ENCODE measurements around the gene NXPH2. TPM values are rescaled to one million over a fixed set of nuclear protein-coding genes. Genes with fewer than 3 reads are reported as not detected.
A peak's percentile ranks its signal among the peaks of the same experiment; 100 is the strongest.

NXPH2 gene
- total and polyA plus RNA-seq, 9 donors = 8.3 to 18.5 (median 11.1) TPM

- H3K4me3 ChIP-seq (ENCODE audit: low read length) = no peak overlapping the region
- WGBS (ENCODE audit: insufficient coverage) = 55% methylated on average over 2 of the region's 5 CpGs
- no peak for DNase-seq
- H3K27ac ChIP-seq (ENCODE audit: low read length) = no peak overlapping the region
- peaks cover 3% of the 10 kb centered on the region for H3K36me3 ChIP-seq (ENCODE audit: control insufficient read depth, insufficient read depth, low read length)
- H3K4me1 ChIP-seq (ENCODE audit: control insufficient read depth, insufficient read depth, low read length) = peaks cover 8% of the 10 kb centered on the region
- no peaks in the 10 kb centered on the region for H3K9me3 ChIP-seq (replicated peaks; ENCODE audit: control insufficient read depth, low read depth, low read length)
- H3K27me3 ChIP-seq (ENCODE audit: control insufficient read depth, insufficient read depth, low read length) = no peaks in the 10 kb centered on the region
Observed at GRCh38 chr2:138713504-138713903, 66.7 kb downstream of the NXPH2 start.

- Histone ChIP-seq H3K36me3 (ENCODE audit: control insufficient read depth, insufficient read depth, low read length) (peaks cover 3% of the 10 kb centered on the region), H3K9me3 (replicated peaks; ENCODE audit: control insufficient read depth, low read depth, low read length) (no peaks in the 10 kb centered on the region), H3K27me3 (ENCODE audit: control insufficient read depth, insufficient read depth, low read length) (no peaks in the 10 kb centered on the region), H3K4me1 (ENCODE audit: control insufficient read depth, insufficient read depth, low read length) (peaks cover 8% of the 10 kb centered on the region), H3K27ac (ENCODE audit: low read length) (no peak overlapping the region), H3K4me3 (ENCODE audit: low read length) (no peak overlapping the region)
- DNase-seq = no peak
- 75% methylated on average over 3 of the region's 5 CpGs for WGBS (ENCODE audit: insufficient coverage)
Observed at GRCh38 chr2:138713069-138713496, 67.1 kb downstream of the NXPH2 start.

DNA sequence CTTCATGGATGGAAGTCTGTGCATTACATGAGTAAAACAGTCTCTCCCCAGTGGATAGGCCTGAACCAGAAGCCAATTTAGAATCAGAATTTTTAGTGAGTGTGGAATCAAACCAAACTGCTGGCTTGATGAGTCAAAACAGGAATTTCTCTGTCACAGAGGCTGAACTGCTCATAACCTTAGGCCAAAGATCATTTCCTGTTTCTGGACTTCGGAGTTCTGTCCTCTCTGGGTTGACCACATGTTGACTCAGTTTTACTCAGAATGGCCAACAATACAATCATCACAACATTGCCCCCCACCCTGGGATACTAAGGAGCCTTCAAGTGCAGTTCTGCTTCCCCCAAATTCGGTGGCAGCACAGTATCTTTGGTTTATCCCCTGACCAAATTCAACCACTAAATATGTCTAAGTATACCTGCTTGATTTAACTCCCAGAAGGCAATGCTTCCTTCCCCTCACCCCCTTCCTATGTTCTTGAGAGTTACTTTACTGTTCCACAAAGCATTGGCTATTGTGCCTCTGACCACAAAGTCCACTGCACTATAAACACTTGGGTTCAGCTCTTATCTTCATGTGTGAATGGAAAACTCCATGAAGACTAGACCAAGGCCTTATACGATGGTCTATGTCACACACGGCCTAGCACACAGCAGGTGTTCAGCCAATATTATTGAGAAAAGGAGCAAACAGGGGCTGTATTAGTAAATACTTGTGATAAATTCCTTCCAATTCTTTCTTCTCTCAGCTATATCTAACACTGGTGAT lies 67.8 kb downstream of the NXPH2 start:
- Histone ChIP-seq H3K4me1 (ENCODE audit: control insufficient read depth, insufficient read depth, low read length) (peaks cover 11% of the 10 kb centered on the region), H3K27ac (ENCODE audit: low read length) (no peak overlapping the region), H3K36me3 (ENCODE audit: control insufficient read depth, insufficient read depth, low read length) (peaks cover 3% of the 10 kb centered on the region), H3K9me3 (replicated peaks; ENCODE audit: control insufficient read depth, low read depth, low read length) (no peaks in the 10 kb centered on the region), H3K4me3 (ENCODE audit: low read length) (no peak overlapping the region), H3K27me3 (ENCODE audit: control insufficient read depth, insufficient read depth, low read length) (no peaks in the 10 kb centered on the region)
- DNase-seq = no peak
- 68% methylated on average over 2 of the region's 4 CpGs for WGBS (ENCODE audit: insufficient coverage)

DNA sequence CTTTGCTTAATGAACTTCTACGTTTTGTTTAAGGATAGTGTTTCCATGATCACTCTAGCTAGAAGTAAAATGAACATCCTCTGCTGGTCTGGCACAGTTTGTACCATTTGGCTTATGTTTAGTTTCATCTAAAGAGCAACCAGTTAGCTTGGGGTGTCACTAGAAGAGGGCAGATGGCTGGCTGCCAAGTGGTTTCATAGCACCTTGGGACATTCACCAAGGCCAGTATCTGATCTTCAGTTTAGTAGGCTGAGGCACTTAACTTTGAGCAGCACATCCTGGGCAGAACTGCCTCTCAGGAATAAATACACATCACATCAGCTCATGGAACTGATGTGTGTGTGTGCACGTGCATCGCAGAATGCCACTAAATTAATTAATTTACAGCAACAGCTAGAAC lies 68.4 kb downstream of the NXPH2 start:
- Histone ChIP-seq H3K4me1 (ENCODE audit: control insufficient read depth, insufficient read depth, low read length) (peaks cover 13% of the 10 kb centered on the region), H3K27ac (ENCODE audit: low read length) (no peak overlapping the region), H3K9me3 (replicated peaks; ENCODE audit: control insufficient read depth, low read depth, low read length) (no peaks in the 10 kb centered on the region), H3K4me3 (ENCODE audit: low read length) (no peak overlapping the region), H3K36me3 (ENCODE audit: control insufficient read depth, insufficient read depth, low read length) (peaks cover 3% of the 10 kb centered on the region), H3K27me3 (ENCODE audit: control insufficient read depth, insufficient read depth, low read length) (no peaks in the 10 kb centered on the region)
- 100% methylated on average over 1 of the region's 3 CpGs for WGBS (ENCODE audit: insufficient coverage)
- no peak for DNase-seq

GRCh38 chr2:138708682-138709241 lies 71.4 kb downstream of the NXPH2 start:
- Histone ChIP-seq H3K9me3 (replicated peaks; ENCODE audit: control insufficient read depth, low read depth, low read length) (no peaks in the 10 kb centered on the region), H3K27me3 (ENCODE audit: control insufficient read depth, insufficient read depth, low read length) (no peaks in the 10 kb centered on the region), H3K27ac (ENCODE audit: low read length) (peak overlapping the region; percentile 56), H3K4me1 (ENCODE audit: control insufficient read depth, insufficient read depth, low read length) (peaks cover 16% of the 10 kb centered on the region), H3K4me3 (ENCODE audit: low read length) (no peak overlapping the region), H3K36me3 (ENCODE audit: control insufficient read depth, insufficient read depth, low read length) (no peaks in the 10 kb centered on the region)
- peak; percentile 33 for DNase-seq
- 58% methylated on average over 5 of the region's 5 CpGs for WGBS (ENCODE audit: insufficient coverage)

- no peaks in the 10 kb centered on the region for H3K27me3 ChIP-seq (ENCODE audit: control insufficient read depth, insufficient read depth, low read length)
- DNase-seq = peak; percentile 65
- peak overlapping the region; percentile 63 for H3K27ac ChIP-seq (ENCODE audit: low read length)
- peaks cover 14% of the 10 kb centered on the region for H3K4me1 ChIP-seq (ENCODE audit: control insufficient read depth, insufficient read depth, low read length)
- no peak overlapping the region for H3K4me3 ChIP-seq (ENCODE audit: low read length)
- H3K9me3 ChIP-seq (replicated peaks; ENCODE audit: control insufficient read depth, low read depth, low read length) = no peaks in the 10 kb centered on the region
- no peaks in the 10 kb centered on the region for H3K36me3 ChIP-seq (ENCODE audit: control insufficient read depth, insufficient read depth, low read length)
Observed at GRCh38 chr2:138707392-138708074, 72.7 kb downstream of the NXPH2 start.

DNA sequence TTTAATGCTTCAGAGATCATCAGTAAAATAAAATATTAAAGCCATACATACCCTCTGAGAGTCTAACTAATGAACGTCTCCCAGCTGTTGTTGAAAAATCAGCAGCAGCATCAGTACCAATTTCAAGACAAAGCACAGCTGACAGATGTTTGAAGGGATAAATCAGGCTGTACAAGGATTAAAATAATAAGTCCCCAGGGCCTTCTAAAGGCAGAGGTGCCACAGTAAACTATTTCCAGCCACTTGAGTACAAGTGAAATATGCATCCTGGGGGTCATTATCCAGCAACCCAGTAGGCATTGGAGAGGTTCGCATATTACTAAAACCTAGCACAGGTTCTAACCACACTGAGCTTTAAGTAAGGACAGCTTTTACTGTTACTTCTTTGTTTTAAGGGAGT lies 76.9 kb downstream of the NXPH2 start:
- Histone ChIP-seq H3K27ac (ENCODE audit: low read length) (no peak overlapping the region), H3K4me3 (ENCODE audit: low read length) (no peak overlapping the region), H3K27me3 (ENCODE audit: control insufficient read depth, insufficient read depth, low read length) (no peaks in the 10 kb centered on the region), H3K9me3 (replicated peaks; ENCODE audit: control insufficient read depth, low read depth, low read length) (no peaks in the 10 kb centered on the region), H3K4me1 (ENCODE audit: control insufficient read depth, insufficient read depth, low read length) (peaks cover 8% of the 10 kb centered on the region), H3K36me3 (ENCODE audit: control insufficient read depth, insufficient read depth, low read length) (no peaks in the 10 kb centered on the region)
- no peak for DNase-seq
- no CpG with 5 or more reads among the region's 2 CpGs for WGBS (ENCODE audit: insufficient coverage)

- H3K36me3 ChIP-seq (ENCODE audit: control insufficient read depth, insufficient read depth, low read length) = no peaks in the 10 kb centered on the region
- no peaks in the 10 kb centered on the region for H3K9me3 ChIP-seq (replicated peaks; ENCODE audit: control insufficient read depth, low read depth, low read length)
- 70% methylated on average over 2 of the region's 8 CpGs for WGBS (ENCODE audit: insufficient coverage)
- H3K27me3 ChIP-seq (ENCODE audit: control insufficient read depth, insufficient read depth, low read length) = no peaks in the 10 kb centered on the region
- no peak for DNase-seq
- no peaks in the 10 kb centered on the region for H3K4me1 ChIP-seq (ENCODE audit: control insufficient read depth, insufficient read depth, low read length)
- no peak overlapping the region for H3K27ac ChIP-seq (ENCODE audit: low read length)
- no peak overlapping the region for H3K4me3 ChIP-seq (ENCODE audit: low read length)
Observed at GRCh38 chr2:138700716-138701115, 79.5 kb downstream of the NXPH2 start.

DNA sequence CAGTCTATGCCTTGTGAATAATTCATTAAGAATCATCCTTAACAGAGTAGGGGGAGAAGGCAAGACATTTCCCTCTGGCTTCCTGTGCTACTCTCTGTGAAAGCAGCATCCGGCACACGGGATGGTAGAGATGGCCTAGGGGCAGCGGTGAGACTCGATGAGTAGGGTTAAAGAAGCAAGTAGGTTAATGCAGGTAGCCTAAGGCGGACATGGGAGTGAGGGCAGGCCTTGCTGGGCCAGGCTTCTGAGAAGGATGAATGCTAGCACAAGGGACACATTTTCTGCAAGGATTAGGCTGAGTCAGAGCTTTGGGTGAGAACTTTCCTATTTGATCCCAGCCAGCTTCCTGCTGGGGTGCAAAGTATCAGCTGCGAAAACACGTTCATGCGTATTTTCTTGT lies 80.8 kb downstream of the NXPH2 start:
- Histone ChIP-seq H3K9me3 (replicated peaks; ENCODE audit: control insufficient read depth, low read depth, low read length) (no peaks in the 10 kb centered on the region), H3K4me1 (ENCODE audit: control insufficient read depth, insufficient read depth, low read length) (no peaks in the 10 kb centered on the region), H3K4me3 (ENCODE audit: low read length) (no peak overlapping the region), H3K27me3 (ENCODE audit: control insufficient read depth, insufficient read depth, low read length) (no peaks in the 10 kb centered on the region), H3K36me3 (ENCODE audit: control insufficient read depth, insufficient read depth, low read length) (no peaks in the 10 kb centered on the region), H3K27ac (ENCODE audit: low read length) (no peak overlapping the region)
- WGBS (ENCODE audit: insufficient coverage) = 64% methylated on average over 7 of the region's 8 CpGs
- DNase-seq = no peak

DNA sequence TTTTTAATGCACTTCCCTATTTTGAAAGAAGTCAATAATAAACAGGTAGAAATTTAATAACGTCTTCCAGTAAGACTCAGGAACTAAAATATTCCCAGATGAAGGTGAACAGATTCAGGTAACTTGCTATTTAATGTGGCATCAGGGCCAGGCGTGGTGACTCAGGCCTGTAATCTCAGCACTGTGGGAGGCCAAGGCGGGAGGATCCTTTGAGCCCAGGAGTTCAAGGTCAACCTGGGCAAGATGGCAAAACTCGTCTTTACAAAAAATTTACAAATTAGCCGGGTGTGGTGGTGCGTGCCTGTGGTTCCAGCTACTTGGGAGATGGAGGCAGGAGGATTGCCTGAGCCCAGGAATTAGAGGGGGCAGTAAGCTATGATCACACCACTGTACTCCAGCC lies 81.8 kb downstream of the NXPH2 start:
- no peak for DNase-seq
- H3K27me3 ChIP-seq (ENCODE audit: control insufficient read depth, insufficient read depth, low read length) = no peaks in the 10 kb centered on the region
- no peaks in the 10 kb centered on the region for H3K36me3 ChIP-seq (ENCODE audit: control insufficient read depth, insufficient read depth, low read length)
- H3K4me1 ChIP-seq (ENCODE audit: control insufficient read depth, insufficient read depth, low read length) = no peaks in the 10 kb centered on the region
- no peaks in the 10 kb centered on the region for H3K9me3 ChIP-seq (replicated peaks; ENCODE audit: control insufficient read depth, low read depth, low read length)
- WGBS (ENCODE audit: insufficient coverage) = 87% methylated on average over 5 of the region's 6 CpGs
- H3K27ac ChIP-seq (ENCODE audit: low read length) = no peak overlapping the region
- no peak overlapping the region for H3K4me3 ChIP-seq (ENCODE audit: low read length)
